SU-DHL-6 (cell line): ENCODE measurements around the gene SNX18.
"Not testable (repeated sequence)": the region's sequence is repeated elsewhere in the genome, so short reads cannot be mapped to it uniquely, and the experiment has no call there.

ENCODE experiments used
- EZH2phosphoT487 ChIP-seq: fragments of 200-600 bp; sonication (generic), shearing (Covaris generic); conservative IDR thresholded peaks from 2 replicates; pipeline ENCODE4 v1.6.1; 2018; ENCODE audit warnings: mild to moderate bottlenecking, antibody characterized with exemption, low read length, moderate library complexity, mixed read lengths
- TF ChIP-seq, protein P1 (sequence below): fragments of 200-600 bp; sonication (generic); IDR thresholded peaks from one replicate; pipeline ENCODE4 v1.5.1; 2017; ENCODE audit warnings: antibody characterized with exemption, mild to moderate bottlenecking, low read length, moderate library complexity; ENCODE audit not compliant: insufficient read depth, poor library complexity, severe bottlenecking

DNA sequence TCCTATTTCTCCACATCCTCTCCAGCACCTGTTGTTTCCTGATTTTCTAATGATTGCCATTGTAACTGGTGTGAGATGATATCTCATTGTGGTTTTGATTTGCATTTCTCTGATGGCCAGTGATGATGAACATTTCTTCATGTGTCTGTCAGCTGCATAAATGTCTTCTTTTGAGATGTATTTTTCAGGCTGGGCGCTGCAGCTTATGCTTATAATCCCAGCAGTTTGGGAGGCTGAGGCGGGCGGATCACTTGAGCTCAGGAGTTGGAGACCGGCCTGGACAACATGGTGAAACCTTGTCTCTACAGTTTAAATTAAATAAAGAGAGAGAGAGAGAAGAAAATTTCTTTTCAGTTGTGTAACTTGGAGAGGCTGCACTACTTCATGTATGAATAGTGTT is 19.3 kb downstream of the SNX18 start:
- TF ChIP-seq, protein P1, sequence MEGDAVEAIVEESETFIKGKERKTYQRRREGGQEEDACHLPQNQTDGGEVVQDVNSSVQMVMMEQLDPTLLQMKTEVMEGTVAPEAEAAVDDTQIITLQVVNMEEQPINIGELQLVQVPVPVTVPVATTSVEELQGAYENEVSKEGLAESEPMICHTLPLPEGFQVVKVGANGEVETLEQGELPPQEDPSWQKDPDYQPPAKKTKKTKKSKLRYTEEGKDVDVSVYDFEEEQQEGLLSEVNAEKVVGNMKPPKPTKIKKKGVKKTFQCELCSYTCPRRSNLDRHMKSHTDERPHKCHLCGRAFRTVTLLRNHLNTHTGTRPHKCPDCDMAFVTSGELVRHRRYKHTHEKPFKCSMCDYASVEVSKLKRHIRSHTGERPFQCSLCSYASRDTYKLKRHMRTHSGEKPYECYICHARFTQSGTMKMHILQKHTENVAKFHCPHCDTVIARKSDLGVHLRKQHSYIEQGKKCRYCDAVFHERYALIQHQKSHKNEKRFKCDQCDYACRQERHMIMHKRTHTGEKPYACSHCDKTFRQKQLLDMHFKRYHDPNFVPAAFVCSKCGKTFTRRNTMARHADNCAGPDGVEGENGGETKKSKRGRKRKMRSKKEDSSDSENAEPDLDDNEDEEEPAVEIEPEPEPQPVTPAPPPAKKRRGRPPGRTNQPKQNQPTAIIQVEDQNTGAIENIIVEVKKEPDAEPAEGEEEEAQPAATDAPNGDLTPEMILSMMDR: not testable (repeated sequence)
- TF ChIP-seq EZH2phosphoT487: not testable (repeated sequence)
